NCI-H146 (cell line): ENCODE measurements around the gene RITA1.

Experiments
- DNase-seq: peaks from one replicate; lab custom pipeline; 2025; lab: John Stamatoyannopoulos, UW

RITA1 gene

DNA sequence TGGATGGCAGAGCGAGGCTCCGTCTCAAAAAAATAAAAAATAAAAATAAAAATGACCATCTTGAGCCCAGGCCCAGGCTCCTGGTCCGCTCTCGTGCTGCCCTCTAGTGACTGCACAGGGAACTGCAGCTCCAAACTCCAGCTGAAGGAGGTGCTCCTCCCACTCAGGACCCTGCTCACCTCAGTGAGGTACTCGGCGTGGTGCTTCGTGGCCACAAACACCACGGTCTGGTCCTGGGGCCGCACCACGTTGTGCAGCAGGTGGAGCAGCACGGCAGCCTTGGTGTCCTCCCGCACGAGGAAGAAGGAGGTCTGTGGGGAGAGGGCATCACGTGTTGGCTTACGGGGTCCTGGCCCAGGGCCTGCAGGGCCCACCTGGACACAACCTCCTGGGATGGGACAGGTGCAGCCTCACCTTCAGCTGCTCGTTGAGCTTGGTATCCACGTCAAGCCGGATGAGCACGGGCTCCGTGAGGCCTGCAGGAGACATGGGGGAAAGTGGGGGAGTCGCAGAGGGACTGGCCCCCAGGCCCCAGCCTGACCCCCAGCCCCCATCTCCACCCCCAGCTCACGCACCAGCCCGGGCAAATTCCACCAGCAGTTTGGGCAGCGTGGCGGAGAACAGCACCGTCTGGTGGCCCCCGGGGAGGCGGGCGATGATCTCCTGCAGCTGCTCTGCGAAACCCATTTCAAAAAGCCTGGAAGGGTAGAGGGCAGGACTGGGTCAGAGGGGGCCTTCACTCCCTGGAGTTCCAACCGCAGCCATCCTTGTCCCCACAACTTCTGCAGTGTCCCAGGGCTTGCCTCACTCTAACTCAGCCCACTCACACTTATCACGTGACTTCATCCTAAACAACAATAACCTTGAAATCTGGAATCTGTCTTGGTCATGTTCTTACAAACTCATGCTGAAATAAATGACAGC, 10.8 kb upstream of the RITA1 start:
- DNase-seq, result peak; percentile 34

DNA sequence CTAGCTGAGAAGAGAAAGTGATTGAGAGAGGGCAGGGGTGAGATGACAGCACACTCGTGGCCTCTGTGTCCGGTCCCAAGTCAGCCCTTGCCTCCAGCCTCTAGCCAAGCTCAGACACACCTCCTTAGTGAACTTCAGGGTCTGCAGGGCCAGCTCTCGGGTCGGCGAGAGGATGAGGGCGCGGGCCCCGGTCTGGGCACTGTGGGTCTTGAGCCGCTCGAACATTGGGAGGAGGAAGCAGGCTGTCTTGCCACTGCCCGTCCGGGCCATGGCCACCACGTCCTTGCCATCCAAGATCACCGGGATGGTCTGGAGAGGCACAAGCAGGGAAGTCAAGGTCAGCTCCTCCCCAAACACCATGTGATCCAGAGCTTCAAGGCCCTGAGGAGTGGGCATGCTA, 6.5 kb upstream of the RITA1 start:
- DNase-seq, result no peak

DNA sequence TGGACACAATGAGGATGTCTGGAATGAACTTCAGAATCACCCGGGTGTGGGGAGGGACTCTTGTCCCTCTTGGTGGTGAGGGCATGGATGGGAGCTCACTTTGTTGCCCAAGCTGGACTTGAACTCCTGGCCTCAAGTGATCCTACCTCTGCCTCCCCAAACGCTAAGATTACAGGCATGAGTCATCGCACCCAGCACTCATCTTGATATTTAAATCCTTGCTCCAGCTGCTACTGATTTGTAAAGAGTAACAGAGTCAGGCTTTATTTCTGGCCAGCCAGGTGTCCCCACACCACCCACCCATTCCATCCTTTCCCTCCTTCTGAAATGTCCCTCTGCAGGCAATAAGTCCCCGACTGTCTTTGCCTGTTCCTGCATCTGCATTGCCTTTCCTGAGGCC, 5.2 kb upstream of the RITA1 start:
- DNase-seq, result no peak

DNA sequence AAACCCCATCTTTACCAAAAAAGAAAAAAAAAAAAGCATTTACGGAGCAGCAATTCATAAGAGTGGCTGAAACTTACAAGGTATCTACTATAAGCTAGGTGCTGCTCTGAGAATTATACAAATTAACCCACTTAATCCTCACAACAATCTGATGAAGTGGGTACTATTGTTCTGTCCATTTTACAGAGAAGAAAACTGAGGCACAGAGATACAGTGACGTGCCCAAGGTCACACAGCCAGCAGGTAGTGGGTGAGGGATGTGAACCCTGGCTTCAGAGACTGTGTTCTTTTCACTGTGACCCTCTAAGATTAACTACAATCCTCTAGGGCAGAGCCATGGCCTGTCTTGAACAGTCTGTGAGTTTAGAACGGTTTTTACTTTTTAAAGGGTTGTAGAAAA, 3.5 kb upstream of the RITA1 start:
- no peak for DNase-seq

DNA sequence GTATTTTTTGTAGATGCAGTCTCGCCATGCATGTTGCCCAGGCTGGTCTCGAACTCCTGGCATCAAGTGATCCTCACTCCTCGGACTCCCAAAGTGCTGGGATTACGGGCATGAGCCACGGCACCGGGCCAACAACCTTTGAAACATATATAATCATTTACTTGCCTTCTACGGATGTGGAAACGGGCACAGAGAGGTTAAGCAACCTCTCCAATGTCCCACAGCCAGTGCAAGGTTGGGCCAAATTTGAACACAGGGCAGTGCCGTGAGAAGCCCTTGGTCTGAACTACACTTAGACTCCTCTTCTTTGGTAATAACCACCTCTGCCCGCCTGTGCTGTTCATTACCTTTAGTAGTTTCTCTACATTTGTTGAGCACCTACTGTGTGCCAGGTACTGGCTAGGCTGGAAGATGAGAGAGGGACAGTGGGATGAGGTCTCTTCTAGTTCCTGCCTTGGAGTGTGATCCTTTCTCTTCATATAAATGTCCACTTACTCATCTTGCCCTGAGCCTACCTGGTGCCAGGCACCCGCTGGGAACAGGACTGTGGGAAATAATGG, 2.4 kb upstream of the RITA1 start:
- DNase-seq, result no peak

DNA sequence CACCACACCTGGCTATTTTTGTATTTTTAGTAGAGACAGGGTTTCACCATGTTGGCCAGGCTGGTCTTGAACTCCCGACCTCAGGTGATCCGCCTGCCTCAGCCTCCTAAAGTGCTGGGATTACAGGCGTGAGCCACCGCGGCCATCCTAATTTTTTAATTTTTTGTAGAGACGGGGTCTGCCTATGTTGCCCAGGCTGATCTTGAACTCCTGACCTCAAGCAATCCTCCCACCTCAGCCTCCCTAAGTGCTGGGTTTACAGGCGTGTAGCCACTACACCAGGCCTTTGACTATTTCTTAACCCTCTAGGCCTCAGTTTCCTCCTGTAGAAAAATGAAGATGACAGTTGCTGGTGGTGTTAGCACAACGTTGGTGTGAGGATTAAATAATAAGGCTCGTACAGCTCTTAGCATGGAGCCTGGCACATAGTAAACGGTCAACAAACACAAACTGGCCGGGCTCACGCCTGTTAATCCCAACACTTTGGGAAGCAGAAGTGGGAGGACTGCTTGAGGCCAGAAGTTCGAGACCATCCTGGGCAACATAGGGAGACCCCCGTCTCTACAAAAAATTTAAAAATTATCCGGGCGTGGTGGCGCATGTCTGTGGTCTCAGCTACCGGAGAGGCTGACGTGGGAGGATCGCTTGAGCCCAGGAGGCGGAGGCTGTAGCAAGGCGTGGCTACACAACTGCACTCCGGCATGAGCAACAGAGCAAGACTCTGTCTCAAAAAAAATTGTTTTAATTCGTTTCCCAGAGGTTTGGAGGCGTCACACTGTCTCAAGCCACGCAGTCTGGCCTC, 1.2 kb upstream of the RITA1 start:
- peak; percentile 57 for DNase-seq

DNA sequence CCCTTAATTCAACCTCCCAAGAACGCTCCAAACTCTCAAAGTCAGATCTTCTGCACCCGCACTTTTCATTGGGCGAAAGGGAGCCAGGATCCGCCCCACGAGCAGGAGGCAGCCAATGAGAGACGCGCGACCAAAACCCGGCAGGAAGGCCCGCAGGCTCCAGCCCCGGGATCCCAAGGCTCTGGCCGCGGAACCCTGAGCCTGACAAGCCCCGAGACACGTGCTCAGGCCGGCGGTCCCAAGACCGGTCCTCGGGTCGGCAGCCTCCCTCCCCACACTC, 681 bp upstream of the RITA1 start:
- peak; percentile 77 for DNase-seq

DNA sequence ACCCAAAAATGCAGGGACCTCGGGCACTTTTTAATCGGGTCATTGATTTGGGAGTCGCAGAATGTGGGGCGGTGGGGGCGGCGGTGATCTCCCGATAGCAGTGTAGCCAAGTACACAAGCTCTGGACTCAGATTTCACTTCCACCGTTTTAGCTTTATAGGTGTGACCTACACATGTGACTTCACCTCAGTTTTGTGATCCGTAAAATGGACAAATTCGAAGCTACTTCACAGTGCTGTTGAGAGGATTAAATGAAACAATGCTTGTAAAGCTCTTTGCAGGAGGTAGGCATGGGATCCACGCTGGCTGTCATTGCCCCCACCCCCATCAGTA, 478 bp downstream of the RITA1 start:
- DNase-seq, result peak; percentile 34

DNA sequence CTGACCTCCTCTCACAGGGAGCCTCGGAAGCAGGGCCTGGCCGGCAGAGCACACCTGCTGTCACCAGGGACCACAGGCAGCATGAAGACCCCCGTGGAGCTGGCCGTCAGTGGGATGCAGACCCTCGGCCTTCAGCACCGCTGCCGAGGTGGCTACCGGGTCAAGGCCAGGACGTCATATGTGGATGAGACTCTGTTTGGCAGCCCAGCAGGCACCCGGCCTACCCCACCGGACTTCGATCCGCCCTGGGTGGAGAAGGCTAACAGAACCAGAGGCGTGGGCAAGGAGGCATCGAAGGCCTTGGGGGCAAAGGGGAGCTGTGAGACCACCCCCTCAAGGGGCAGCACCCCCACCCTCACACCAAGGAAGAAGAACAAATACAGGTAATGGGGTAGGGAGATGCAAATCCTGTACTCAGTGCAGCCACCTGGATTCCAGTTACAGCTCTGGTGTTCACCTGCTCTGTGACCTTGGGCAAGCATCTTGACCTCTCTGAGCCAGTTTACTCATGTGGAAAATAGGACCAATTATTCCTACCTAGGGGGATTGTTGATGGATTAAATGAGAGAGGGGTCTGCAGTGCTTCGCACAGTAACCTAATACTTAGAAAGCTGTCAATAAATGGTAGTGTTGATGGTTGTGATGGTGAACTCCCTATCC, 1.3 kb downstream of the RITA1 start:
- DNase-seq, result no peak

DNA sequence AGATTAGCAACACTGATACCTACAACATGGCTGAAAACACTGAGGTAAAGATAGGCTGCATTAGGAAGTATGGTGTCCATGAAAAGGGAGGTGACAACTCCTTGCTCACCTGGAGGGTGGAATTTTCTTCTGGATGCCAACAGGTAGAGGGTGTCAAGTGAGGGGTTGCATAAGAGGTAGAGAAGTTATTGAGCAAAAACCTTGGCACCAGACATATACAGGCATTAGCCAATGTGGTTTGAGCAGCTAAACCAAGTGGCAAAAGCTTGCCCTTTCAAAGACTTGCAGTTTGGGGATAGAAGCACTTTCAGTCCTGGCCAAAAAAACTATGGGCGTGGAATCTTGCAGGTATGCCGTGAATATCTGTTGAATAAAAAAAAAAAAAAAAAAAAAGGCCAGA, 3.8 kb downstream of the RITA1 start:
- DNase-seq, result no peak

DNA sequence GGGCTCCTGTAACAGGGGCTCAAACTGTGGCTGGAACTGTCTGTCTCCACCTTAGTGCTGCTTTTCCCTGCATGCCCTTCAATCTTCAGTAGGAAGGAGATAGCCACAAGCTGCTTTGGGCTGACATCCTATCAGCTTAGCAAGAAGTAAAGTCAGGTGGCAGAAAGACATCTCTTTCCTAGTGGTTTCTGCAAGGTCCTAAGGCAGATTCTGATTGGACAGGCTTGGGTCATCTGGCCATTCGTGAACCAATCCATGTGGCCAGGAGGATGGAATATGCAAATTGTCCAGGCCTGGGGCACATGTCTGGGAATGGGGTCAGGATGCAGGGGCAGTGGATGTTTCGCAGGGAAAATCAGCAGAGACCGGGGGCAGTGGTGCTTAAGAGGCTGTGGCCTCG, 5.2 kb downstream of the RITA1 start:
- DNase-seq, result no peak

DNA sequence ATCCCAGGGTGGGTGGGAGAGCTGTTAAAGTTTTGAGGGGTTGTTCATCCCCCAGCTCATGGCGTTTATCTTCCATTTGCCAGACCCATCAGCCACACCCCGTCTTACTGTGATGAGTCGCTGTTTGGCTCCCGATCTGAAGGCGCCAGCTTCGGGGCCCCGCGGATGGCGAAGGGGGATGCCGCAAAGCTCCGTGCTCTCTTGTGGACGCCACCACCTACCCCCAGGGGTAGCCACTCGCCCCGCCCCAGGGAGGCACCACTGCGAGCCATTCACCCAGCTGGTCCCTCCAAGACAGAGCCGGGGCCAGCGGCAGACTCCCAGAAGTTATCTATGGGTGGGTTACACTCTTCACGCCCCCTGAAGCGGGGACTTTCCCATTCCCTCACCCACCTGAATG, 5.7 kb downstream of the RITA1 start:
- DNase-seq, result no peak

DNA sequence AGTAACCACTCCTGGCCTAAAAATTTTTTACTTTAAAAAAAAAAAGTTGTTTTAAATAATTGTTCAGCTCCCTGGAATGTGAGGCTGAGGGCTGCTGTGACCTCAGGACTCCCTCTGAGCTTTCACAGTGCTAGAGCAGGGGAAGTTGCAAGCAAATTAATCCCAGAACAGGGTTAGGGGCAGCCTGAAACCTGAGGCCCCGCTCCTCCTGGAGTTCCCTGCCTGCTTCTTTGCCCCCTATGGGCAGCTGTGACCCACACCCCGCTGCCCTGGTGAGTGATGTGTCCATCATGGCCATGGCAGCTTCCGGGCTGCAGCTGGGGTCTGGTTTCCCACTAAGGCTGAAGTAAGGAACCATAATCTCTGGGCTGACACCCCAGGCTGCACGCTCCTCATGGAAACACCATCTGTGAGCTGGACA, 9.5 kb downstream of the RITA1 start:
- DNase-seq, result no peak

DNA sequence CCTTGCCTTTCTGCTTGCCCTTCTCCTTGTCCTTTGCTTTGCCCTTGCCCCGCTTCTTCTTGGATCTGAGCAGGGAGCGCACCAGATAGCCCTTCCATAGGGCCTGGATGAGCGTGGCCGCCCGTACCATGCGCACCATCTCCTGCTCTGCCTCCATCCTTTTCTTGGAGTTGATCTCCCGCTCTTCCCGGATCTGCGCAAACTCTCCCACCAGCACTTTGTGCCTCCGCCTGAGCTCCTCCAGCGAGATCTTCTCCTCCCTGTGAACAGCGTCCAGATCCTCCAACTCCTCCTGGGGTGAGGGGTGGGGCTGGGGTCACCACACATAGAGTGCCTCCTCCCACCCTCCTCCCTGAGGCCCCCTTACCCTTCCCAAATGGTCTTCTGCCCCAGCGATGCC, 10.1 kb downstream of the RITA1 start:
- no peak for DNase-seq

DNA sequence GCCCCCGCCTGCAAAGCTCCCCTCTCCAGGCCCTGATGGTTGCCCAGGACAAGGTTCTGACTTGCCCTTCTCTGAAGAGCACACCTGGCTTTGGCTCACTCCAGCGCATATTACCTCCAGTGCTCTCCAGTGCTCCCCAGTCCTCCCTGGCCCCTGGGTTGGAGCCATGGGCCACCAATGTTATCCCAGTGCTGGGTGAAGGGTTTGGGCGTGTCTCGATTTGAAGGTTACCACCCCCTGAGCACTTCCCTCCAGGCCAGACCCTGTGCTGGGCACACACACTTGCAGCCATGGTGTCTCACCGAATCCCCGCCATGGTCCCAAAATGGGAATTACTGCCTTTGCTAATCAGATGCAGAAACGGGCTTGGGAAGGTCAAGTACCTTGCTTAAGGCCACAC, 11.1 kb downstream of the RITA1 start:
- DNase-seq, result no peak

DNA sequence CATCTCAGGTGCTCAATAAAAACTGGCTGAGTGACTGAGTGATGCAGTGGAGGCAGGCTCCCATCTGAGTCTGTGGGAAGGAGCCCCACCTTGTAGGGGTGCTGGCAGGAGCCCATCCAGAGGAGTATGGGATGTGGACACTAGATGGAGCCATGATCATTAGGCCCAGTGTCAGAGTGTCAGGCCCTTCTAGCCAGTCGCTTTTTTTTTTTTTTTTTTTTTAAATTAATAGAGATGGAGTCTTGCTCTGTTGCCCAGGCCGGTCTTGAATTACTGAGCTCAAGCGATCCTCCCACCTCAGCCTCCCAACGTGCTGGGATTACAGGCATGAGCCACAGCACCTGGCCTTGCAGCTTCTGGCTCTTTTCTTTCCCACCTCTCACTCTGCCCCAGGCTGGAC, 11.5 kb downstream of the RITA1 start:
- DNase-seq, result peak; percentile 67

DNA sequence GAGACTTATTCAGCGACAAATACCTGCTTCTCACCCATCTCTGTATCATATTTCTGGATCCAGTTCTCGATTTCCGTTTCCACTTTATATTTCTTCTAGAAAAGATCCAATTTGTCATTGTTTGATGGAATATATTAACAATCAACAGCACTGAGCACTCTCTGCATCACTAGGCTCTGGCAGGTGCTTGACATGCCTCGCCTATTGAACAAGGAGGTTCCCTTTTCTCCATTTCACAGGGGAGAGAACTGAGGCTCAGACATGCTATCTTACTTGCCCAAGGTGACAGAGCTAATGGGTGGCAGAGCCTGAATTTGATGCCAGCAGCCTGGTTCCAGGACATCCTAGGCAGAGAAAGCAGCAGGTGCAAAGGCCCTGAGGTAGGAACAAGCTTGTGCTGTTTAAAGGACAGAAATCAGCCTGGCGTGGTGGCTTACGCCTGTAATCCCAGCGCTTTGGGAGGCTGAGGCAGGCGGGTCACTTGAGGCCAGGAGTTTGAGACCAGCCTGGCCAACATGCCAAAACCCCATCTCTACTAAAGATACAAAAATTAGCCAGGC, 12.1 kb downstream of the RITA1 start:
- DNase-seq, result no peak

DNA sequence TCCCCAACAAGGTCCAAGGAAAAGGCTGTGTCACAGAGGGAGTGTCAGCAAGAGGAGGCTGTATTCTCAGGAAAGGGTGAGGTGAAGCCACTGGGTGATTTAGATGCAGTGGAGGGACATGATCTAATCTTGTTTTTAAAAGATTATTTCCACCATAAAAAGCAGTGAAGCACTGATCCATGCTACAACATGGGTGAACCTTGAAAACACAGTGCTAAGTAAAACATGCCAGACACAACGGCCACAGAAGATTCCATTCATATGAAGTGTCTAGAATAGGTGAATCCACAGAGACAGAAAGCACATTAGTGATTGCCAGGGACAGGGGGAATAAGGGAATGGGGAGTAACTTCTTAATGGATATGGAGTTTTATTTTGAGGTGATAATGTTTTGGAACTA, 12.8 kb downstream of the RITA1 start:
- DNase-seq, result no peak

DNA sequence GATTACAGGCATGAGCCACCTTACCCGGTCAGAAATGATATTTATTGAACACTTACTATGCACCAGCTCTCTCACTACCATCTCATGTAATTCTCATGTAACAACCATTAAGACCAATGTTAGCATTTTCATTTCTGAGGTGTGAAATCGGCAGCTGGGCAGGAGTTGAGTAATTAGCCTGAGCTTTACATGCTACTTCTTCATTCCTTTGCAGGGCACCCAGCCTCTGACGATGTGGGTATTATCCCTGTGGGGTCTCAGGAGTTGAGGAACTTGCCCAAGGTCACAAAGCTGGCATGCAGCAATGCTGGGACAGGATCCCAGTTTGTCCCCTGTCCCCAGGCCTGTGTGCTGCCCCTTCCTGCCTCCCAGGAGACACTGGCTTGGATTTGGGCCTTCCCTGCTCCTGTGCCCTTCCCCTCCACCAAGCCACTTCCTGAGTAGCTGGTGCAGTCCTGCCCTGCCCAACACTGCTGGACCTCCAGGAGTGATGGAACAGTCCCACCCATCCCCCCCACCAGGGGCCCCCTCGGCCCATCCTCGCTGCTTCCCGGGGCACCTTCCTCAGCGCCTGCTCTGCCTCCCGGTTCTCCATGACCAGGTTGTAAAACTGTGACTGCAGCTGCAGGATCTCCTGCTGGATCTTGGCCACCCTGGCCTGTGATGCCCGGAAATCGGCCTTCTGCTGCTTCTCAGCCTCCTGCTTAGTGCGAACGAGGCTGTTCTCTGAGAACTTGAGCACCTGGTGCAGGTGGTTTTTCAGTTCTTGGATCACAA, 14.7 kb downstream of the RITA1 start:
- DNase-seq, result no peak

DNA sequence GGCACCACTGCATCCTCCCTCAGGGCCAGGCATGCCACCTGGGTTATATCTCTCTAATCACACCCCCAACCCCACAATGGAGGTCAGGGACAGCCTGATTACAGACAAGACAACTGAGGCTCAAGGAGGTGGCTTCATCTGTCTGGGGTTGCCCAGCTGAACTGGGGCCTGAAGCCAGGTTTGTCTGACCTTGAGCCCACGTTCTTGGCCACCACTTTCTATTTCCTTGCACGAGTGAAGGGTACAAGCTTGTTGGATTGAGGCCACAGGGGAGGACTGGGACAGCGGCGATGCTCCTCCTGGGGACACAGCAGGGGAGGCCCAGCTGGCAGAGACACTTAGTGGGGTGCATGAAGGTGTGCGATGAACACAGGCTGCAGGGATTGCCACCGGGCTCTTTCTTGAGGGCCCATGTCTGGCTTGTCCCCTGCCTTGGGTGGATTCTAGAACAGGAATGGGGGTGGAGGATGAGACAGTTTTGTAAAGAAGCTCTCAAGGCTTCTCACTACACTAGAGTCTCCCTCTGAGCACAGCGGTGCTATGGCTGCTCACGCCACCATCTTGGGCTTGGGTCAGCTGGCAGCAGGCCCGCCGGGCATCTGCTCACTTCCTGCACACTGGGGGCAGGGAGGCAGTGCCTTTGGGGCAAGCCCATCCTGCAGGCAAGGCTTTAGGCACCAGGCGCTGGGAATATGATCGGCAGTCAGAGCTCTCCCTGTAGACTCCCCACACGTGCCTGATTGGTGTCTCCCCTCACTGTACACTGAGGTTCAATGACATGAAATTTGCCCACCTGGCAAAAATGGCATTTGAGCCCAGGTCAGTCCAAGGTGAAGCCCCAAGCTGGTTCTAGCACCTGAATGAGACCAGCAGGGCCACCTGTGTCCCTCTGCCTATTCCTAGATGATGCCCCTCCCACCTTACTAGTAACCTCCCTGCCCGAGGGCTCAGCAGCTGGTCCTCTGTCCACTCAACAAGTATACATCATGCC, 16.0 kb downstream of the RITA1 start:
- DNase-seq, result no peak
